Uterus (tissue), 4 donors: ENCODE data around the gene SSTR4. TPM values are rescaled to one million over a fixed set of nuclear protein-coding genes. Genes with fewer than 3 reads are reported as not detected.

ENCODE experiments used
- DNase-seq, 2 donors: peaks; one replicate each; pipeline ENCODE4 v3.0.0-alpha.2; 2019 to 2020
- H3K27ac ChIP-seq, 2 donors: fragments of 200-600 bp; sonication (generic); 1 replicate in 1 of 2; 2 replicates in 1 of 2; pipeline ENCODE4 v1.5.1; 2016 to 2018
- H3K27me3 ChIP-seq, 2 donors: fragments of 200-600 bp; sonication (generic); one replicate each; pipeline ENCODE4 v1.5.1; 2018 to 2019; ENCODE audit warnings: control low read depth in 1 of 2
- H3K36me3 ChIP-seq, 2 donors: fragments of 200-600 bp; sonication (generic); one replicate each; pipeline ENCODE4 v1.5.1; 2019; ENCODE audit warnings: control low read depth in 1 of 2
- H3K4me1 ChIP-seq, 2 donors: fragments of 200-600 bp; sonication (generic); one replicate each; pipeline ENCODE4 v1.5.1; 2018 to 2019; ENCODE audit warnings: control low read depth in 1 of 2
- H3K4me3 ChIP-seq, 2 donors: fragments of 200-600 bp; sonication (generic); 1 replicate in 1 of 2; 2 replicates in 1 of 2; pipeline ENCODE4 v1.5.1; 2018 to 2019; ENCODE audit warnings: mild to moderate bottlenecking in 1 of 2
- H3K9me3 ChIP-seq, 2 donors: fragments of 200-600 bp; sonication (generic); one replicate each; pipeline ENCODE4 v1.5.1; 2019; ENCODE audit warnings: control low read depth in 1 of 2
- POLR2A ChIP-seq, 2 donors: fragments of 450-650 bp; IDR thresholded peaks; one replicate each; pipeline ENCODE4 v1.6.1; 2016; ENCODE audit warnings: antibody characterized with exemption in 2 of 2, mild to moderate bottlenecking in 1 of 2, moderate library complexity in 1 of 2
- intact Hi-C: fragments of 100-400 bp; cut with DNase I; formaldehyde crosslinking; loops from one replicate; pipeline ENCODE4 v1.15.1; 2023; ENCODE audit warnings: low total_unique reads
- total RNA-seq, 4 donors: library from RNA; depleted of rRNA in 3 of 4; stranded (reverse); fragments of >200 nt in 3 of 4; gene quantifications; one replicate each; pipeline versions ENCODE4 v1.1.0 to v1.2.4, GENCODE V29; 2014 to 2023
- TF ChIP-seq, protein P1 (sequence below), 4 experiments: fragments of 200-600 bp in 2 of 4; fragments of 450-650 bp in 2 of 4; sonication (generic) in 2 of 4; IDR thresholded peaks; one replicate each; pipeline ENCODE4 v1.5.1; 2016 to 2019; ENCODE audit warnings: antibody characterized with exemption in 4 of 4, mild to moderate bottlenecking in 2 of 4, moderate library complexity in 1 of 4
- donor health status: DM: yes; HTN: yes; CAD: no.

SSTR4 gene
- total RNA-seq, 4 donors from 2014 or later, result not detected

DNA sequence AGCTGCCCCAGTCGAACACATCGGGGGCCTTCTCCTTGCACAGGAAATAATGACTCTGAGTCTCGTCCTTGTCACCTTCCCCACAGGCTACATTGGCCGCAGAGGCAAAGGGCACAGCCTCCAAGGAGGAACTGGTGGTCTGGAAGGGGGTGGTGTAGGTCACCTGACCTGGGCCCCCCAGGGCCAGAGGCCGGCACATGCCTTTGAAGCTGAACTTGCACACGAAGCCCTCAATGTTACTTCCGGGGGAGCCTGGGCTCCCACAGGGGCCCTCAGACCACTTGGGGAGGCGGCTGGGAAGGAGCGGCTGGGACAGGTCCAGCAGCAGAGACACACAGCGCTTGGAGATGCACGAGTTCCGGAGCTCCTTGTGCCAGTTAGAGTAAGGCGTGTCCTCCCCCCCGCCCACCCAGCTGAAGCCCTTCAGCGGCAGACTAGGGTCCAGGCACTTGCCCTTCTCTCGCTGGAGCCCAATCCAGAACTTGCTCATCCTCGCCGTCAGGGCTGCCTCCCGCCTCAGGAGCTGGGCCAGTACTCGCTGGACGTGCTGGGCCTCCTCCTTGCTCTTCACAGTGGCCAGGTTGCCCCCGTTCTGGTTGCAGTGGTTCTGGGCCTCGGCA, 50.4 kb downstream of the SSTR4 start:
- no peak for TF ChIP-seq POLR2A (IDR thresholded peaks at IDR 0.05)
- TF ChIP-seq, protein P1, sequence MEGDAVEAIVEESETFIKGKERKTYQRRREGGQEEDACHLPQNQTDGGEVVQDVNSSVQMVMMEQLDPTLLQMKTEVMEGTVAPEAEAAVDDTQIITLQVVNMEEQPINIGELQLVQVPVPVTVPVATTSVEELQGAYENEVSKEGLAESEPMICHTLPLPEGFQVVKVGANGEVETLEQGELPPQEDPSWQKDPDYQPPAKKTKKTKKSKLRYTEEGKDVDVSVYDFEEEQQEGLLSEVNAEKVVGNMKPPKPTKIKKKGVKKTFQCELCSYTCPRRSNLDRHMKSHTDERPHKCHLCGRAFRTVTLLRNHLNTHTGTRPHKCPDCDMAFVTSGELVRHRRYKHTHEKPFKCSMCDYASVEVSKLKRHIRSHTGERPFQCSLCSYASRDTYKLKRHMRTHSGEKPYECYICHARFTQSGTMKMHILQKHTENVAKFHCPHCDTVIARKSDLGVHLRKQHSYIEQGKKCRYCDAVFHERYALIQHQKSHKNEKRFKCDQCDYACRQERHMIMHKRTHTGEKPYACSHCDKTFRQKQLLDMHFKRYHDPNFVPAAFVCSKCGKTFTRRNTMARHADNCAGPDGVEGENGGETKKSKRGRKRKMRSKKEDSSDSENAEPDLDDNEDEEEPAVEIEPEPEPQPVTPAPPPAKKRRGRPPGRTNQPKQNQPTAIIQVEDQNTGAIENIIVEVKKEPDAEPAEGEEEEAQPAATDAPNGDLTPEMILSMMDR (IDR thresholded peaks at IDR 0.05), result no peak
- no peaks in the 10 kb centered on the region for H3K9me3 ChIP-seq
- no peaks in the 10 kb centered on the region for H3K36me3 ChIP-seq
- DNase-seq, result no peak
- intact Hi-C loops, result no loop called here
- peak overlapping the region; percentile 12 to 27 for H3K4me3 ChIP-seq
- H3K4me1 ChIP-seq, result no peaks in the 10 kb centered on the region
- no peaks in the 10 kb centered on the region for H3K27me3 ChIP-seq
- peak overlapping the region; percentile 84 to 85 for H3K27ac ChIP-seq

DNA sequence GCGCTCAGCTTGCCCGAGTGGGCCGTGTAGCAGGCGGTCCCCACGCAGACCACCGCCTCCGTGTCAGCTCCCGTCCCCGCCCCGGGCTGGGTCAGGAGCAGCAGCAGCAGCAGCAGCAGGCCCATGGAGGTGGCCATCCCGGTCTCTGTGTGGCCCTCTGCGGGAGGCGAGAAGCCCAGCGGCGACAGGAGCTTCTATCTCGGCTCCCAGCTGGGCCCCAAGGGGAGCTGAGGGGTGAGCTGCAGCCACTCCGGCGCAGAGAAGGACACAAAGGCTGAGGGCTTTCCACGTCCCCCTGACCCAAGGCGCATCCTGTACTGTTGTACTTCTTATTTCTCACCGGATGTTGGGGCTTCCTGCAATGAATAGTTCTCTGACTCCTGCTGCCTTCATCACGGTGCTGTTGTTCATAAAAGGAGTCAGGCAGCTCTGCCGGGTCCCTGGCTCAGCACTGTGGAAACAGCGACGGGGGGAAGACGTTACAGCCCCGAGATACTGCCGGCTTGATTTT, 51.0 kb downstream of the SSTR4 start, which contains the start of gene CD93:
TSS of gene CD93 (minus strand) at position 269 of the 511 bp plus-strand sequence. CDS start at position 137, 132 bp downstream.
- H3K36me3 ChIP-seq, result no peaks in the 10 kb centered on the region
- no peaks in the 10 kb centered on the region for H3K4me1 ChIP-seq
- no peaks in the 10 kb centered on the region for H3K27me3 ChIP-seq
- peak in 1 of 2 donors; percentile 55 for DNase-seq
- peak within 1 kb of the TSS; percentile 84 to 85 for H3K27ac ChIP-seq
- H3K9me3 ChIP-seq, result no peaks in the 10 kb centered on the region
- intact Hi-C loops, result no loop called here
- TF ChIP-seq, protein P1 (IDR thresholded peaks at IDR 0.05), result no peak
- TF ChIP-seq POLR2A (IDR thresholded peaks at IDR 0.05), result peak; percentile 26 to 37
- H3K4me3 ChIP-seq, result peak within 1 kb of the TSS; percentile 12 to 27

DNA sequence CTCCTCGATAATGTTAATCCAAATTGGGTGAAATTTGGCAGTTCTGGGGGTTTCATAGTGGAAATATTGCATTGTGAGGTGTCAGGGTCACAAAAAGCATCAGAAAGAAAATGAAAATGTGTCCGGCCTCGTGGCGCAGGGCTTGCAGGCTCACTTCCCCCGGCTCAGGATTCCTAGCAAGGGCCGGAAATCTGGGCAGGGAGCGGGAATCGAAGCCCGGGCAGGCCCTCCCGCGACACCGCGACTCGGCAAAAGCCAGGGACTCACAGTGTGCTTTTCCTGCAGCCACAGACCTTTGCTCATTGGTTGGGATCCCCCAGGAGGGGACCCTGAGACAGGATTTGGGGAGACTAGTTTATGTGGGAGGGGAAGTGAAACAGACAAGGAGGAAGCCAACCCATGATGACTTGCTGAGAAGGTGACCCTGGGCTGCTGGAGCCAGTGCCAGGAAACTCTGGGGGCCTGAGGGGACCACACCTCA, 51.9 kb downstream of the SSTR4 start:
- intact Hi-C loops, result no loop called here
- Histone ChIP-seq H3K9me3 (no peaks in the 10 kb centered on the region), H3K4me3 (no peak overlapping the region), H3K27ac (peak overlapping the region; percentile 84 to 85), H3K27me3 (no peaks in the 10 kb centered on the region), H3K36me3 (no peaks in the 10 kb centered on the region), H3K4me1 (no peaks in the 10 kb centered on the region)
- peak in 1 of 2 donors; percentile 43 for DNase-seq
- no peak for TF ChIP-seq POLR2A (IDR thresholded peaks at IDR 0.05)
- TF ChIP-seq, protein P1 (IDR thresholded peaks at IDR 0.05), result no peak

DNA sequence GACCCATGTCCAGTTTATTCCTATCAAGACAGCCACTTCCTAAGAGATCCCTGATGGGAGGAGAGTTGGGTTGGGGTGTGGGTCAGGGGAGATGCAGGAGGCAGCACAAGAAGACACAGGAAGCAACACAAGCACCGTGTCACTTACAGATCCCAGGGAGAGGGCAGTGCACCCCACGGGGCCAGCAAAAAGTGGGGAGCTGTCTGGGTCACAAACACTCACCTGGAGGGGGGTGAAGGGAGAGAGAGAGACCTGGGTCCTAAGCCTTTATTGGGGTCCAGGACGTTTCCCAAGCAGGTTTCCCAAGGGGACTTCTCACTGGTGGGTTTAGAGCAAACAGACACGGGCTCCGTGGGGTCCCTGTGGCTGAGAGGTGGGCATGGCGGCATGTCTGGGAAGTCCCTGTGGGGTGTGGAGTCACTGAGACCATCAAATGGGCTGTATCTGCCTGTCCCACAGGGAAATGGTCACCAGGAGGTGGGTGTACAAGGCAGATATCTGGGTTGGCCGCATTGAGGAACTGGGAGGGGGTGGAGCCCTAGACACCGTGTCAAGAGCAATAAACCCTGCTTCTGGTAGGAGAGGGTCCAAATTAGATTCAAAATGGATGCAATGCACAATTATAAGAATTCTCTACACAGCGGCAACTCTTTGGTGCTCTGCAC, 52.6 kb downstream of the SSTR4 start:
- Histone ChIP-seq H3K9me3 (no peaks in the 10 kb centered on the region), H3K4me1 (no peaks in the 10 kb centered on the region), H3K4me3 (no peak overlapping the region), H3K36me3 (no peaks in the 10 kb centered on the region), H3K27ac (peak overlapping the region; percentile 84 to 85), H3K27me3 (no peaks in the 10 kb centered on the region)
- intact Hi-C loops, result no loop called here
- TF ChIP-seq, protein P1 (IDR thresholded peaks at IDR 0.05), result no peak
- TF ChIP-seq POLR2A (IDR thresholded peaks at IDR 0.05), result no peak
- no peak for DNase-seq

Other genes with a start within 250 kb of the SSTR4 start
- gene THBD, start 14.4 kb downstream of the SSTR4 start, total RNA-seq, result 10 to 100 TPM in 3 of 4 donors, 1 to 10 TPM in 1; 8.6 to 42.6 (median 28.4) TPM
- 100 to 1,000 TPM in 1 of 4 donors, 10 to 100 TPM in 3; 49.1 to 100 (median 76.4) TPM for gene CD93, start 51.0 kb downstream of the SSTR4 start, total RNA-seq